PC-9 (cell line): ENCODE data around the gene INTS13. TPM values are rescaled to one million over a fixed set of nuclear protein-coding genes. Genes with fewer than 3 reads are reported as not detected.
A peak's percentile ranks its signal among the peaks of the same experiment; 100 is the strongest.

ENCODE experiments used
- Bru-seq: library from RNA; stranded (reverse); fragments of 400-500 nt; gene quantifications from one replicate; lab custom pipeline; 2021; lab: Mats Ljungman, UMichigan
- BruChase-seq, 2 experiments: library from RNA; stranded (reverse); fragments of 400-500 nt; gene quantifications; one replicate each; lab custom pipeline; 2021; lab: Mats Ljungman, UMichigan
- BruUV-seq: library from RNA; stranded (reverse); fragments of 400-500 nt; replicated peaks from 2 replicates; lab custom pipeline; 2021; lab: Mats Ljungman, UMichigan
- CTCF ChIA-PET: fragments of 300-600 bp; sonication (Branson Sonifier 250); formaldehyde crosslinking; loops from one replicate; lab custom pipeline; 2022; ENCODE audit warnings: antibody characterized with exemption; lab: Charles Lee
- POLR2A ChIA-PET: fragments of 300-600 bp; sonication (Branson Sonifier 250); formaldehyde crosslinking; loops from one replicate; lab custom pipeline; 2022; ENCODE audit warnings: antibody characterized with exemption; ENCODE audit not compliant: unreplicated experiment; lab: Charles Lee
- DNase-seq, 2 experiments: peaks; one replicate each; pipeline versions ENCODE4 v3.0.0 to v3.0.0-alpha.2; 2015 to 2022; ENCODE audit warnings: mixed read lengths in 1 of 2
- H2AFZ ChIP-seq: fragments of 200-600 bp; sonication (generic); 2 replicates; pipeline ENCODE4 v1.8.1; 2017; ENCODE audit warnings: antibody characterized with exemption
- H3F3A ChIP-seq: fragments of 200-600 bp; sonication (generic); 2 replicates; pipeline ENCODE4 v1.8.1; 2017; ENCODE audit warnings: antibody characterized with exemption, mild to moderate bottlenecking, low read depth; ENCODE audit not compliant: insufficient read depth
- H3K27ac ChIP-seq: fragments of 200-600 bp; sonication (generic); 2 replicates; pipeline ENCODE4 v1.6.1; 2016; ENCODE audit warnings: mixed run types
- H3K27me3 ChIP-seq: fragments of 200-600 bp; sonication (generic); 2 replicates; pipeline ENCODE4 v1.6.1; 2016; ENCODE audit warnings: low read depth, mixed run types; ENCODE audit not compliant: insufficient read depth
- H3K36me3 ChIP-seq: fragments of 200-600 bp; sonication (generic); 2 replicates; pipeline ENCODE4 v1.6.1; 2016; ENCODE audit warnings: low read depth, mixed run types
- H3K4me1 ChIP-seq: fragments of 200-600 bp; sonication (generic); replicated peaks from 2 replicates; pipeline ENCODE4 v1.6.1; 2016; ENCODE audit warnings: mixed run types; ENCODE audit not compliant: insufficient read depth
- H3K4me2 ChIP-seq: fragments of 200-600 bp; sonication (generic); 2 replicates; pipeline ENCODE4 v1.6.1; 2017; ENCODE audit warnings: mixed run types
- H3K4me3 ChIP-seq: fragments of 200-600 bp; sonication (generic); 2 replicates; pipeline ENCODE4 v1.6.1; 2016; ENCODE audit warnings: mixed run types
- H3K79me2 ChIP-seq: fragments of 200-600 bp; sonication (generic); 2 replicates; pipeline ENCODE4 v1.6.1; 2017; ENCODE audit warnings: low read depth, mixed run types
- H3K9me2 ChIP-seq: fragments of 200-600 bp; sonication (generic); 2 replicates; pipeline ENCODE4 v1.8.1; 2017; ENCODE audit warnings: mild to moderate bottlenecking; ENCODE audit not compliant: insufficient read depth
- H3K9me3 ChIP-seq: fragments of 200-600 bp; sonication (generic); 2 replicates; pipeline ENCODE4 v1.8.1; 2016; ENCODE audit warnings: low read depth; ENCODE audit not compliant: insufficient read depth
- H4K20me1 ChIP-seq: fragments of 200-600 bp; sonication (generic); 2 replicates; pipeline ENCODE4 v1.8.1; 2017; ENCODE audit not compliant: insufficient read depth
- EZH2 ChIP-seq: fragments of 200-600 bp; sonication (generic); IDR thresholded peaks from 2 replicates; pipeline ENCODE4 v1.8.0; 2017; ENCODE audit warnings: antibody characterized with exemption, low read depth
- intact Hi-C: fragments of 100-400 bp; cut with micrococcal nuclease; formaldehyde crosslinking; loops from one replicate; pipeline ENCODE4 v1.10.0; 2022; ENCODE audit not compliant: unreplicated experiment
- long read RNA-seq: library from polyadenylated mRNA; stranded (forward); transcript quantifications from one replicate; pipeline ENCODE4 v2.0.0, GENCODE V29; 2022
- total RNA-seq: library from RNA; stranded (reverse); gene quantifications from 2 replicates; pipeline ENCODE4 v1.2.3, GENCODE V29; 2021
- TF ChIP-seq, protein P1 (sequence below): fragments of 200-600 bp; sonication (generic); conservative IDR thresholded peaks from 2 replicates; pipeline ENCODE4 v1.6.1; 2017; ENCODE audit warnings: mixed run types, antibody characterized with exemption, mild to moderate bottlenecking, moderate library complexity

INTS13 gene
- 34.4 and 40.8 TPM in 2 replicates for total RNA-seq
- percentile 93 among the genes with signal in this experiment for Bru-seq, nascent RNA
- BruChase-seq, experiment 1, labeled RNA remaining after a 2-hour chase = percentile 94 among the genes with signal in this experiment
- BruChase-seq, experiment 2, labeled RNA remaining after a 6-hour chase = percentile 91 among the genes with signal in this experiment
- long read RNA-seq, transcript INTS13-201 (17 exons, 2,974 nt) = major isoform, 59 of 82 reads
- long read RNA-seq, partial matches to known transcripts = 6 of 82 reads
- long read RNA-seq, other reads (novel, unspliced or antisense) = 17 of 82 reads

DNA sequence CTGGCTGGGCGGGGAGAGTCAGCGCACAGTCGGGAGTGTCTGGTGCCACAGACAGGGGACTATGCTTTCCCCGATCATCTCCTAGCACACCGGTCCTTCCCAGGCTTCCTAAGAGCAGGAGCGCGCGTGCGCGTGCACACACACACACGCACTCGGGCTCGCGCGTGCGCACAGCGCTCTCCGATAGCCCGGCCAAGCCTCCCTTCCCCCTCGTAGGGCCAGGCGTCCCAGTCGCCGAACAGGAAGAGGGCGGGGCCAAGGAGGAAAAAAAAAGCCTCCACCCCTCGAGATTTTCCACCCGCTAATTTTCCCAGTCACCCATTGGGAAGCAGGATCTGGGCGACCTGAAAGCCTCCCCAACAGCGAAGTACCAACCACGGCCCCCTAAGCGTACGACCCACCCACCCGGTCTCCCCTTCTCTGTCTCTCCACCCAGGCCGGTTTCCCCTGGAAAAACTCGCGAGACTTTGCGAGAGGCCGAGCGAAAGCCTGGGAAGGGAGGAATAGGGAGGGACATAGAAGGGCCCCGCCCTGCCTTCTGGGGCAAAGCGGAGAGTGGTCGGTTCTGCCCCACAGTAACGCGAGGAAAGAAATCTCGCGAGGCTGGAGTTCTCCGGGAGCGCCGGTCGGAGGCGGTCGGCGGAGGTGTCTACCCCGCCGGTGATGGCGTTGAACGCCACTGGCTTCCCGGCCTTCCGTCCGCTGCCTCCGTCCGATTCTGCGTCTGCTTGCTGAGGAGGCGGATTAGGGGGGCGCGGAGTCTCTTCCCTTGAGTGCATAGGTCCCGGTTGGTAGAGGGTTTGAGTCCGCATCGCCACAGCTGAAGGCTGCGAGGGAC lies at the start of gene INTS13, which contains the start of gene FGFR1OP2:
Gene INTS13, minus strand, starts transcription at position 119 of the 838 bp plus-strand sequence. CDS start 1,178 bp downstream, outside the sequence.
Gene FGFR1OP2, plus strand, starts transcription at position 608 of the 838 bp plus-strand sequence. CDS start 15,689 bp downstream, outside the sequence.
- Histone ChIP-seq H3K36me3 (peaks cover 17% of the 10 kb centered on the region), H3K4me3 (peak within 1 kb of the TSS; percentile 90), H3K4me1 (peaks cover 40% of the 10 kb centered on the region), H3K9me2 (no peaks in the 10 kb centered on the region), H3K9me3 (no peaks in the 10 kb centered on the region), H3K79me2 (peaks cover 93% of the 10 kb centered on the region), H3K27me3 (no peaks in the 10 kb centered on the region), H2AFZ (peak within 1 kb of the TSS; percentile 93), H3K27ac (peak within 1 kb of the TSS; percentile 92), H4K20me1 (peaks cover 6% of the 10 kb centered on the region; the same call in 1 of the 2 replicates), H3F3A (peaks cover 19% of the 10 kb centered on the region), H3K4me2 (peak within 1 kb of the TSS; percentile 87)
- TF ChIP-seq EZH2 = no peak
- TF ChIP-seq, protein P1, sequence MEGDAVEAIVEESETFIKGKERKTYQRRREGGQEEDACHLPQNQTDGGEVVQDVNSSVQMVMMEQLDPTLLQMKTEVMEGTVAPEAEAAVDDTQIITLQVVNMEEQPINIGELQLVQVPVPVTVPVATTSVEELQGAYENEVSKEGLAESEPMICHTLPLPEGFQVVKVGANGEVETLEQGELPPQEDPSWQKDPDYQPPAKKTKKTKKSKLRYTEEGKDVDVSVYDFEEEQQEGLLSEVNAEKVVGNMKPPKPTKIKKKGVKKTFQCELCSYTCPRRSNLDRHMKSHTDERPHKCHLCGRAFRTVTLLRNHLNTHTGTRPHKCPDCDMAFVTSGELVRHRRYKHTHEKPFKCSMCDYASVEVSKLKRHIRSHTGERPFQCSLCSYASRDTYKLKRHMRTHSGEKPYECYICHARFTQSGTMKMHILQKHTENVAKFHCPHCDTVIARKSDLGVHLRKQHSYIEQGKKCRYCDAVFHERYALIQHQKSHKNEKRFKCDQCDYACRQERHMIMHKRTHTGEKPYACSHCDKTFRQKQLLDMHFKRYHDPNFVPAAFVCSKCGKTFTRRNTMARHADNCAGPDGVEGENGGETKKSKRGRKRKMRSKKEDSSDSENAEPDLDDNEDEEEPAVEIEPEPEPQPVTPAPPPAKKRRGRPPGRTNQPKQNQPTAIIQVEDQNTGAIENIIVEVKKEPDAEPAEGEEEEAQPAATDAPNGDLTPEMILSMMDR = no peak
- CTCF ChIA-PET = no interaction called here
- DNase-seq = peak; percentile 94 to 100
- POLR2A ChIA-PET = interaction anchor here (0.7 kb wide), 1 partner anchor 368 kb away, joined by 7 read pairs; no protein-coding TSS in a partner anchor
- intact Hi-C loops = loop anchor here (1.0 to 10.0 kb wide), 3 partner anchors 76 to 447 kb away; partner anchors contain the start of gene TM7SF3
- BruUV-seq = no TSS peak

DNA sequence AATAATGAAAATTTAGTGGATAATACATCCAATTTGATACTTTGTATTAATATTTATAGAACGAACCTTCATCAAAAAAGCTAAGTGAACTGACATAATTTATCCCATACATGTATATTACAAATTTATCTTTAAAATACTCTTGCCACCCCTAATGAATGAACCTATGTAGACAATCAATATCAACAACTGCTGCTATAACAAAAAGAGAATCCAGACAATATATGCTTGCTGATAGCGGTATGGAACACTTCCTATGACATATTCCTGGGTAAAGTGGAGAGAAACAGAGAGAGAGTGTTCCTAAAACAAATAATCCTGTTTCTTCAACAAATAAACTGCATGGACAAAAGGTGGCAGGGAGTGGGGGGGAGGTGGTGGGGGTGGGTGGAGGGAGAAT lies 45.1 kb upstream of the INTS13 start:
- Histone ChIP-seq H3K4me2 (no peak overlapping the region), H3K4me1 (no peaks in the 10 kb centered on the region), H2AFZ (no peak overlapping the region), H4K20me1 (no peaks in the 10 kb centered on the region), H3K9me2 (no peaks in the 10 kb centered on the region), H3K9me3 (no peaks in the 10 kb centered on the region), H3F3A (no peaks in the 10 kb centered on the region), H3K36me3 (no peaks in the 10 kb centered on the region), H3K4me3 (no peak overlapping the region), H3K79me2 (no peaks in the 10 kb centered on the region), H3K27ac (no peak overlapping the region), H3K27me3 (no peaks in the 10 kb centered on the region)
- intact Hi-C loops = no loop called here
- TF ChIP-seq, protein P1 = no peak
- no peak for TF ChIP-seq EZH2
- ChIA-PET CTCF (no interaction called here), POLR2A (no interaction called here)
- DNase-seq = no peak
- no TSS peak for BruUV-seq

DNA sequence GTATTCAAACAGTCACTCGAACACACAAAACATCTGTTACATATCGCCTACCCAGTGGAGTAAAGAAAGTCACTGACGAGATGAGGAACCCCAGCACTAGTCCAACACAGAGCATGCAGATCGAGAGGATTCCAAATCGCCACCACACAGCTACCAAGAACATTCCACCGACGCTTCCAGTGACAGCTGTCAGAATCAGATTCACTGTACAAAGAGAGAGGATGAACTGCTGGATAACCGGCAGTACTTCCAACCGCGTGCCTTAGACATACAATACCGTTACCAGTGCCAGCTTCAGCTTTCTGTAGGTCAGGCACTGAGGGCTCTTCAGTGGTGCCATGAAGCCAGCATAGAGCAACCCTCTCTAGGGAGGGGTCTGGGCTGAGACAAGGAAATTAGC lies 42.0 kb upstream of the INTS13 start:
- intact Hi-C loops = no loop called here
- no TSS peak for BruUV-seq
- Histone ChIP-seq H3K27ac (no peak overlapping the region), H3K36me3 (no peaks in the 10 kb centered on the region), H3K4me1 (no peaks in the 10 kb centered on the region), H3K79me2 (no peaks in the 10 kb centered on the region), H4K20me1 (no peaks in the 10 kb centered on the region), H3K9me2 (no peaks in the 10 kb centered on the region), H3K9me3 (no peaks in the 10 kb centered on the region), H3K4me2 (no peak overlapping the region), H3K4me3 (no peak overlapping the region), H3K27me3 (no peaks in the 10 kb centered on the region), H3F3A (no peaks in the 10 kb centered on the region), H2AFZ (no peak overlapping the region)
- TF ChIP-seq, protein P1 = no peak
- TF ChIP-seq EZH2 = no peak
- ChIA-PET CTCF (no interaction called here), POLR2A (no interaction called here)
- DNase-seq = no peak
